ENCODE data around the gene KRTAP4-1.

KRTAP4-1 gene

GRCh38 chr17:41147531-41148204 is 37.0 kb downstream of the KRTAP4-1 start:
- Histone ChIP-seq H3K27ac (replicated peaks) (no peak overlapping the region), H3K27me3 (ENCODE audit: insufficient read depth, poor library complexity, severe bottlenecking) (peaks cover 2% of the 10 kb centered on the region), H3K4me3 (replicated peaks; ENCODE audit: insufficient read depth, low read length) (no peak overlapping the region)
- DNase-seq (ENCODE audit: low read depth in 1 of 2, low spot score in 1 of 2): no peak
- TF ChIP-seq SPI1 (IDR thresholded peaks at IDR 0.05; ENCODE audit: borderline replicate concordance, low read depth) (no peak), CTCF (IDR thresholded peaks at IDR 0.05; ENCODE audit: insufficient read depth, low read length) (no peak), REST (IDR thresholded peaks at IDR 0.05; ENCODE audit: insufficient replicate concordance, low read depth) (no peak), POLR2AphosphoS5 (IDR thresholded peaks at IDR 0.05; ENCODE audit: low read depth) (no peak), GABPA (IDR thresholded peaks at IDR 0.05; ENCODE audit: low read depth) (no peak)

- no peaks in the 10 kb centered on the region for H3K27me3 ChIP-seq (ENCODE audit: insufficient read depth, poor library complexity, severe bottlenecking)
- no peak for DNase-seq (ENCODE audit: low read depth in 1 of 2, low spot score in 1 of 2)
- H3K4me3 ChIP-seq (replicated peaks; ENCODE audit: insufficient read depth, low read length): no peak overlapping the region
- TF ChIP-seq REST (IDR thresholded peaks at IDR 0.05; ENCODE audit: insufficient replicate concordance, low read depth) (no peak), SPI1 (IDR thresholded peaks at IDR 0.05; ENCODE audit: borderline replicate concordance, low read depth) (no peak), GABPA (IDR thresholded peaks at IDR 0.05; ENCODE audit: low read depth) (no peak), CTCF (IDR thresholded peaks at IDR 0.05; ENCODE audit: insufficient read depth, low read length) (no peak), POLR2AphosphoS5 (IDR thresholded peaks at IDR 0.05; ENCODE audit: low read depth) (no peak)
- no peak overlapping the region for H3K27ac ChIP-seq (replicated peaks)
Measured at GRCh38 chr17:41145261-41145660, 39.5 kb downstream of the KRTAP4-1 start.

- H3K4me3 ChIP-seq (replicated peaks; ENCODE audit: insufficient read depth, low read length): no peak overlapping the region
- no peak overlapping the region for H3K27ac ChIP-seq (replicated peaks)
- H3K27me3 ChIP-seq (ENCODE audit: insufficient read depth, poor library complexity, severe bottlenecking): no peaks in the 10 kb centered on the region
- no peak for TF ChIP-seq GABPA (IDR thresholded peaks at IDR 0.05; ENCODE audit: low read depth)
- no peak for TF ChIP-seq CTCF (IDR thresholded peaks at IDR 0.05; ENCODE audit: insufficient read depth, low read length)
- TF ChIP-seq REST (IDR thresholded peaks at IDR 0.05; ENCODE audit: insufficient replicate concordance, low read depth): no peak
- TF ChIP-seq SPI1 (IDR thresholded peaks at IDR 0.05; ENCODE audit: borderline replicate concordance, low read depth): no peak
- no peak for DNase-seq (ENCODE audit: low read depth in 1 of 2, low spot score in 1 of 2)
Measured at GRCh38 chr17:41144846-41145245, 39.9 kb downstream of the KRTAP4-1 start.

Measured in HL-60 (cell line).